GM23338 (cell line): ENCODE results near the gene LYST. TPM values are rescaled to one million over a fixed set of nuclear protein-coding genes. Genes with fewer than 3 reads are reported as not detected.
"Not testable (repeated sequence)": the region's sequence is repeated elsewhere in the genome, so short reads cannot be mapped to it uniquely, and the experiment has no call there.

Experiments used
- ATAC-seq: fragments of 200-7000 bp; cut with Tn5 transposase; 3 replicates; pipeline ENCODE4 v1.9.1; 2020
- DNase-seq: peaks from one replicate; pipeline ENCODE4 v3.0.0-alpha.2; 2015; ENCODE audit warnings: low spot score
- H2AFZ ChIP-seq: fragments of 200-600 bp; sonication (generic); 2 replicates; pipeline ENCODE4 v1.8.0; 2016; ENCODE audit warnings: antibody characterized with exemption, mild to moderate bottlenecking, moderate library complexity
- H3F3A ChIP-seq: fragments of 200-600 bp; sonication (generic); replicated peaks from 2 replicates; pipeline ENCODE4 v1.8.0; 2017; ENCODE audit warnings: antibody characterized with exemption, mixed run types, low read depth
- H3K27ac ChIP-seq: fragments of 200-600 bp; sonication (generic); 2 replicates; pipeline ENCODE4 v1.6.1; 2016; ENCODE audit warnings: low read depth
- H3K27me3 ChIP-seq: fragments of 200-600 bp; sonication (generic); 2 replicates; pipeline ENCODE4 v1.8.0; 2016; ENCODE audit warnings: mild to moderate bottlenecking, mixed run types, moderate library complexity; ENCODE audit not compliant: insufficient read depth
- H3K36me3 ChIP-seq: fragments of 200-600 bp; sonication (generic); 2 replicates; pipeline ENCODE4 v1.8.0; 2016; ENCODE audit warnings: mild to moderate bottlenecking; ENCODE audit not compliant: insufficient read depth
- H3K4me1 ChIP-seq: fragments of 200-600 bp; sonication (generic); 2 replicates; pipeline ENCODE4 v1.8.0; 2016; ENCODE audit warnings: mild to moderate bottlenecking, moderate library complexity; ENCODE audit not compliant: insufficient read depth
- H3K4me2 ChIP-seq: fragments of 200-600 bp; sonication (generic); 2 replicates; pipeline ENCODE4 v1.7.1; 2017; ENCODE audit warnings: mixed run types
- H3K4me3 ChIP-seq: fragments of 200-600 bp; sonication (generic); 2 replicates; pipeline ENCODE4 v1.6.1; 2016; ENCODE audit warnings: mixed run types
- H3K79me2 ChIP-seq: fragments of 200-600 bp; sonication (generic); replicated peaks from 2 replicates; pipeline ENCODE4 v1.8.0; 2017; ENCODE audit warnings: mild to moderate bottlenecking; ENCODE audit not compliant: insufficient read depth
- H3K9me2 ChIP-seq: fragments of 200-600 bp; sonication (generic); 2 replicates; pipeline ENCODE4 v1.8.0; 2017; ENCODE audit not compliant: insufficient read depth
- H4K20me1 ChIP-seq: fragments of 200-600 bp; sonication (generic); replicated peaks from 2 replicates; pipeline ENCODE4 v1.8.0; 2017; ENCODE audit warnings: mild to moderate bottlenecking; ENCODE audit not compliant: insufficient read depth
- H3K27ac Mint-ChIP-seq: 2 replicates; pipeline ENCODE4 v1.8.0; 2020; ENCODE audit warnings: inconsistent platforms, mild to moderate bottlenecking, moderate library complexity, mixed read lengths
- H3K27me3 Mint-ChIP-seq: 3 replicates; pipeline ENCODE4 v1.8.0; 2022; ENCODE audit warnings: low read depth, mild to moderate bottlenecking, moderate library complexity, mixed read lengths, inconsistent platforms; ENCODE audit not compliant: insufficient read depth, poor library complexity
- H3K36me3 Mint-ChIP-seq: 3 replicates; pipeline ENCODE4 v1.8.0; 2021; ENCODE audit warnings: low read depth, mild to moderate bottlenecking, inconsistent platforms, moderate library complexity, mixed read lengths
- H3K4me1 Mint-ChIP-seq: 3 replicates; pipeline ENCODE4 v1.8.0; 2020; ENCODE audit warnings: mild to moderate bottlenecking, inconsistent platforms, mixed read lengths
- H3K4me3 Mint-ChIP-seq: 3 replicates; pipeline ENCODE4 v1.8.0; 2021; ENCODE audit warnings: moderate library complexity, mild to moderate bottlenecking, inconsistent platforms, mixed read lengths
- H3K9me3 Mint-ChIP-seq: 3 replicates; pipeline ENCODE4 v1.8.0; 2020; ENCODE audit warnings: moderate library complexity, mild to moderate bottlenecking, inconsistent platforms, mixed read lengths
- CTCF ChIP-seq, 2 experiments: fragments of 200-600 bp in 1 of 2; sonication (generic) in 1 of 2; conservative IDR thresholded peaks; 2 replicates each; pipeline versions ENCODE4 v1.5.1 to v1.6.1; 2016 to 2017; ENCODE audit warnings: antibody characterized with exemption in 2 of 2, low read depth in 2 of 2, mild to moderate bottlenecking in 2 of 2, moderate library complexity in 1 of 2
- EZH2 ChIP-seq: fragments of 200-600 bp; sonication (generic); IDR thresholded peaks from one replicate; pipeline ENCODE4 v1.8.0; 2017; ENCODE audit warnings: antibody characterized with exemption, mild to moderate bottlenecking, low read depth; ENCODE audit not compliant: unreplicated experiment
- EZH2phosphoT487 ChIP-seq: fragments of 200-600 bp; sonication (generic); IDR thresholded peaks from one replicate; pipeline ENCODE4 v1.8.1; 2018; ENCODE audit warnings: antibody characterized with exemption; ENCODE audit not compliant: unreplicated experiment
- JUNB ChIP-seq: IDR thresholded peaks from one replicate; pipeline ENCODE4 v1.6.1; 2016; ENCODE audit warnings: antibody characterized with exemption; ENCODE audit not compliant: unreplicated experiment
- POLR2AphosphoS5 ChIP-seq: IDR thresholded peaks from 2 replicates; pipeline ENCODE4 v1.6.1; 2016; ENCODE audit warnings: antibody characterized with exemption, low read depth
- STAT1 ChIP-seq: IDR thresholded peaks from one replicate; pipeline ENCODE4 v1.6.1; 2016; ENCODE audit warnings: antibody characterized with exemption; ENCODE audit not compliant: unreplicated experiment
- ZNF114 ChIP-seq: fragments of 250-450 bp; sonication (Bioruptor Pico); IDR thresholded peaks from 2 replicates; pipeline ENCODE4 v1.5.0; 2020; ENCODE audit warnings: mild to moderate bottlenecking, moderate library complexity
- ZNF331 ChIP-seq: fragments of 250-450 bp; sonication (Bioruptor Pico); IDR thresholded peaks from 2 replicates; pipeline ENCODE4 v1.5.0; 2020; ENCODE audit warnings: low read depth, mild to moderate bottlenecking, moderate library complexity
- polyA plus RNA-seq: library from polyadenylated mRNA; unstranded; fragments of >200 nt; fragmentation: Nextera tagmentation; extraction: Ambion mirVana; gene quantifications from 2 replicates; pipeline ENCODE4 v1.2.1, GENCODE V29; 2016
- total RNA-seq: library from RNA; depleted of rRNA; stranded (reverse); fragments of >200 nt; shearing (Covaris generic); gene quantifications from 2 replicates; pipeline ENCODE4 v1.2.3, GENCODE V29; 2014
- TF ChIP-seq, protein P1 (sequence below): IDR thresholded peaks from 2 replicates; pipeline ENCODE4 v1.6.1; 2016; ENCODE audit warnings: antibody characterized with exemption
- TF ChIP-seq, protein P2 (sequence below): IDR thresholded peaks from one replicate; pipeline ENCODE4 v1.6.1; 2018; ENCODE audit warnings: antibody characterized with exemption; ENCODE audit not compliant: unreplicated experiment

Gene LYST
- total and polyA plus RNA-seq, 2 experiments from 2014 or later, result 0.21 to 1.0 TPM

DNA sequence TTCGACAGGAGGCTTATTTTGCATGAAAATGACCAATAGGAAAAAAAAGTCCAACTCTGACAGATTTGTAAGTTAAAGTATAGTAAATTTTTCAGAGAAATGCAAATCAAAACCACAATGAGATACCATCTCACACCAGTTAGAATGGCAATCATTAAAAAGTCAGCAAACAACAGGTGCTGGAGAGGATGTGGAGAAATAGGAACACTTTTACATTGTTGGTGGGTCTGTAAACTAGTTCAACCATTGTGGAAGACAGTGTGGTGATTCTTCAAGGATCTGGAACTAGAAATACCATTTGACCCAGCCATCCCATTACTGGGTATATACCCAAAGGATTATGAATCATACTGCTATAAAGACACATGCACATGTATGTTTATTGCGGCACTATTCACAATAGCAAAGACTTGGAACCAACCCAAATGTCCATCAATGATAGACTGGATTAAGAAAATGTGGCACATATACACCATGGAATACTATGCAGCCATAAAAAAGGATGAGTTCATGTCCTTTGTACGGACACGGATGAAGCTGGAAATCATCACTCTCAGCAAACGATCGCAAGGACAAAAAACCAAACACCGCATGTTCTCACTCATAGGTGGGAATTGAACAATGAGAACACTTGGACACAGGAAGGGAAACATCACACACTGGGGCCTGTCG is 80.3 kb downstream of the LYST start:
- H3K27ac ChIP-seq, H4K20me1 ChIP-seq, ATAC-seq, DNase-seq, H3F3A ChIP-seq, H3K79me2 ChIP-seq, H2AFZ ChIP-seq, H3K4me3 ChIP-seq, H3K4me3 Mint-ChIP-seq, H3K36me3 ChIP-seq, H3K4me1 Mint-ChIP-seq, H3K4me2 ChIP-seq, H3K9me2 ChIP-seq, H3K27me3 Mint-ChIP-seq, H3K27ac Mint-ChIP-seq, H3K9me3 Mint-ChIP-seq, H3K4me1 ChIP-seq, H3K36me3 Mint-ChIP-seq, H3K27me3 ChIP-seq: not testable (repeated sequence)

DNA sequence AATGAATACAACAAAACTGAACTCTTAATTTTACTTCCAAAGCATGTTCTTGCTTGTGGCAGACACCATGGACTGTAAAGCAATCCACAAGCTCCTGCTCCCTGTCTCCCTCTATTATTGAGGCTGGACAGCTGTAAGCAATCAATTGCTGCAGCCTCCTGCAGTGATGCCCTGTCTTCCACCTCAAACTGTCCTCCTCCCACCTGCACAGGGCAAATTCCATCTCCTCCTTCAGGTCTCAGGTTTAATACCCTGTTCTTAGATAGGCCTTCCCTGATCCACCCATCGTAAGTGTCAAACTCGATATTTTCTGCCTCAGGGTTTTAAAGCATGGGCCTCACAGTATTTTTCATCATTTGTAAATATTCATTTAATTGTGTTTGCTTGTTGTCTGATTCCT is 81.8 kb downstream of the LYST start:
- Histone ChIP-seq H3K27me3 (no peaks in the 10 kb centered on the region), H3K4me3 (no peak overlapping the region), H4K20me1 (no peaks in the 10 kb centered on the region), H2AFZ (no peak overlapping the region), H3K36me3 (no peaks in the 10 kb centered on the region), H3K4me1 (no peaks in the 10 kb centered on the region), H3K79me2 (no peaks in the 10 kb centered on the region), H3K9me2 (no peaks in the 10 kb centered on the region), H3K4me2 (no peak overlapping the region), H3F3A (no peaks in the 10 kb centered on the region), H3K27ac (no peak overlapping the region)
- Mint-ChIP-seq H3K27me3 (no peaks in the 10 kb centered on the region), H3K36me3 (no peaks in the 10 kb centered on the region), H3K27ac (no peak overlapping the region), H3K4me3 (no peak overlapping the region), H3K4me1 (no peaks in the 10 kb centered on the region), H3K9me3 (no peaks in the 10 kb centered on the region)
- TF ChIP-seq, protein P1, sequence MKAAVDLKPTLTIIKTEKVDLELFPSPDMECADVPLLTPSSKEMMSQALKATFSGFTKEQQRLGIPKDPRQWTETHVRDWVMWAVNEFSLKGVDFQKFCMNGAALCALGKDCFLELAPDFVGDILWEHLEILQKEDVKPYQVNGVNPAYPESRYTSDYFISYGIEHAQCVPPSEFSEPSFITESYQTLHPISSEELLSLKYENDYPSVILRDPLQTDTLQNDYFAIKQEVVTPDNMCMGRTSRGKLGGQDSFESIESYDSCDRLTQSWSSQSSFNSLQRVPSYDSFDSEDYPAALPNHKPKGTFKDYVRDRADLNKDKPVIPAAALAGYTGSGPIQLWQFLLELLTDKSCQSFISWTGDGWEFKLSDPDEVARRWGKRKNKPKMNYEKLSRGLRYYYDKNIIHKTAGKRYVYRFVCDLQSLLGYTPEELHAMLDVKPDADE, result no peak
- TF ChIP-seq, protein P2, sequence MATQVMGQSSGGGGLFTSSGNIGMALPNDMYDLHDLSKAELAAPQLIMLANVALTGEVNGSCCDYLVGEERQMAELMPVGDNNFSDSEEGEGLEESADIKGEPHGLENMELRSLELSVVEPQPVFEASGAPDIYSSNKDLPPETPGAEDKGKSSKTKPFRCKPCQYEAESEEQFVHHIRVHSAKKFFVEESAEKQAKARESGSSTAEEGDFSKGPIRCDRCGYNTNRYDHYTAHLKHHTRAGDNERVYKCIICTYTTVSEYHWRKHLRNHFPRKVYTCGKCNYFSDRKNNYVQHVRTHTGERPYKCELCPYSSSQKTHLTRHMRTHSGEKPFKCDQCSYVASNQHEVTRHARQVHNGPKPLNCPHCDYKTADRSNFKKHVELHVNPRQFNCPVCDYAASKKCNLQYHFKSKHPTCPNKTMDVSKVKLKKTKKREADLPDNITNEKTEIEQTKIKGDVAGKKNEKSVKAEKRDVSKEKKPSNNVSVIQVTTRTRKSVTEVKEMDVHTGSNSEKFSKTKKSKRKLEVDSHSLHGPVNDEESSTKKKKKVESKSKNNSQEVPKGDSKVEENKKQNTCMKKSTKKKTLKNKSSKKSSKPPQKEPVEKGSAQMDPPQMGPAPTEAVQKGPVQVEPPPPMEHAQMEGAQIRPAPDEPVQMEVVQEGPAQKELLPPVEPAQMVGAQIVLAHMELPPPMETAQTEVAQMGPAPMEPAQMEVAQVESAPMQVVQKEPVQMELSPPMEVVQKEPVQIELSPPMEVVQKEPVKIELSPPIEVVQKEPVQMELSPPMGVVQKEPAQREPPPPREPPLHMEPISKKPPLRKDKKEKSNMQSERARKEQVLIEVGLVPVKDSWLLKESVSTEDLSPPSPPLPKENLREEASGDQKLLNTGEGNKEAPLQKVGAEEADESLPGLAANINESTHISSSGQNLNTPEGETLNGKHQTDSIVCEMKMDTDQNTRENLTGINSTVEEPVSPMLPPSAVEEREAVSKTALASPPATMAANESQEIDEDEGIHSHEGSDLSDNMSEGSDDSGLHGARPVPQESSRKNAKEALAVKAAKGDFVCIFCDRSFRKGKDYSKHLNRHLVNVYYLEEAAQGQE, result no peak
- DNase-seq (no peak), ATAC-seq (no peak)

DNA sequence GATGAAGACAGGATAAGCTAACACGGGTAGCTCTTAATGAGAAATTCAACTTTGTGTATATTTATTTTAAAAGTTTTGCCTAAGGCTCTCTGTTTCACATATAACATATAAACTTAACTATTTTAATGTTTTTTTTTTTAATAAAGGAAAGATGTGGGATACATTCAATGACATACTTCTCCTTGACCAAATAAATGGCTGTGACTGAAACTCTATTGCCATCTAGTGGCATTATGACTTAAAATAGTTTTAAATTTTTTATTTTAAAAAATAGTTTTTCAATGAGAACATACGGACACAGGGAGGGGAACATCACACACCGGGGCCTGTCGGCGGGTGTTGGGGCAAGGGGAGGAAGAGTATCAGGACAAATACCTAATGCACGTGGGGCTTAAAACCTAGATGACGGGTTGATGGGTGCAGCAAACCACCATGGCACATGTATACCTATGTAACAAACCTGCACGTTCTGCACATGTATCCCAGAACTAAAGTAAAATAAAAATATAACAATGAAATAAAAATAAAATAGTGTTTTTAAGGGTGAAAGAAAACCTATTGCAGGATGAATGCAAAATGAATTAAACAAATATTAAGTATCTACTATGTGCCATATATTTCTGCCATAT is 83.4 kb downstream of the LYST start:
- Histone ChIP-seq H3K4me3 (no peak overlapping the region), H3K4me2 (no peak overlapping the region), H3K4me1 (no peaks in the 10 kb centered on the region), H3K27me3 (no peaks in the 10 kb centered on the region), H3F3A (no peaks in the 10 kb centered on the region), H3K9me2 (no peaks in the 10 kb centered on the region), H3K27ac (no peak overlapping the region), H3K79me2 (no peaks in the 10 kb centered on the region), H2AFZ (no peak overlapping the region), H3K36me3 (no peaks in the 10 kb centered on the region), H4K20me1 (no peaks in the 10 kb centered on the region)
- H3K27ac Mint-ChIP-seq, result no peak overlapping the region; the same call in 1 of the 2 replicates
- no peaks in the 10 kb centered on the region for H3K4me1 Mint-ChIP-seq
- H3K36me3 Mint-ChIP-seq, result no peaks in the 10 kb centered on the region
- no peaks in the 10 kb centered on the region for H3K27me3 Mint-ChIP-seq
- DNase-seq (peak; percentile 67), ATAC-seq (no peak)
- no peak; a peak in 2 of 4 replicates for TF ChIP-seq CTCF (conservative IDR thresholded peaks at IDR 0.05; ENCODE audit: low read depth in 2 of 2)
- TF ChIP-seq EZH2phosphoT487, result no peak
- TF ChIP-seq ZNF114 (CRISPR knock-in tag), result no peak
- TF ChIP-seq POLR2AphosphoS5, result no peak
- TF ChIP-seq STAT1, result no peak
- no peak for TF ChIP-seq JUNB
- no peak for TF ChIP-seq ZNF331 (CRISPR knock-in tag)
- TF ChIP-seq EZH2, result no peak
- H3K9me3 Mint-ChIP-seq, result no peaks in the 10 kb centered on the region
- H3K4me3 Mint-ChIP-seq, result no peak overlapping the region
